OCI-LY7 (cell line): Measurements from ENCODE around the gene UBXN7. TPM values are rescaled to one million over a fixed set of nuclear protein-coding genes. Genes with fewer than 3 reads are reported as not detected.

Experiments used
- BruUV-seq: library from RNA; stranded (reverse); fragments of 400-500 nt; replicated peaks from 2 replicates; lab custom pipeline; 2021; lab: Mats Ljungman, UMichigan
- CTCF ChIA-PET: fragments of 300-600 bp; sonication (Branson Sonifier 250); formaldehyde crosslinking; loops from one replicate; lab custom pipeline; 2022; ENCODE audit warnings: antibody characterized with exemption; ENCODE audit not compliant: unreplicated experiment; lab: Charles Lee
- POLR2A ChIA-PET: fragments of 300-600 bp; sonication (Branson Sonifier 250); formaldehyde crosslinking; loops from one replicate; lab custom pipeline; 2022; ENCODE audit warnings: antibody characterized with exemption; lab: Charles Lee
- DNase-seq: peaks from one replicate; pipeline ENCODE4 v3.0.0-alpha.2; 2015; ENCODE audit warnings: low spot score
- H2AFZ ChIP-seq: fragments of 200-600 bp; sonication (generic), shearing (Covaris generic); 2 replicates; pipeline ENCODE4 v1.6.1; 2014; ENCODE audit warnings: mild to moderate bottlenecking, antibody characterized with exemption, low read length, moderate library complexity
- H3K27ac ChIP-seq: fragments of 200-600 bp; sonication (generic); 2 replicates; pipeline ENCODE4 v1.5.1; 2014; ENCODE audit warnings: mixed run types, low read depth, mild to moderate bottlenecking, moderate library complexity, low read length, inconsistent platforms; ENCODE audit not compliant: poor library complexity, severe bottlenecking
- H3K36me3 ChIP-seq: fragments of 200-600 bp; sonication (generic); 2 replicates; pipeline ENCODE4 v1.6.1; 2014; ENCODE audit warnings: mild to moderate bottlenecking, antibody characterized with exemption, low read length, moderate library complexity, mixed read lengths; ENCODE audit not compliant: insufficient read depth
- H3K4me1 ChIP-seq: fragments of 200-600 bp; sonication (generic); 2 replicates; pipeline ENCODE4 v1.5.1; 2014; ENCODE audit warnings: mild to moderate bottlenecking, low read length; ENCODE audit not compliant: insufficient read depth, poor library complexity, severe bottlenecking
- H3K4me2 ChIP-seq: fragments of 200-600 bp; sonication (generic); 2 replicates; pipeline ENCODE4 v1.6.1; 2014; ENCODE audit warnings: mild to moderate bottlenecking, low read length
- H3K4me3 ChIP-seq: fragments of 200-600 bp; sonication (generic); 2 replicates; pipeline ENCODE4 v1.5.1; 2014; ENCODE audit warnings: mild to moderate bottlenecking, low read depth, low read length; ENCODE audit not compliant: poor library complexity, severe bottlenecking
- H3K79me2 ChIP-seq: fragments of 200-600 bp; sonication (generic); 2 replicates; pipeline ENCODE4 v1.6.1; 2016; ENCODE audit warnings: low read depth, mild to moderate bottlenecking, low read length, moderate library complexity, mixed read lengths; ENCODE audit not compliant: insufficient read depth
- H3K9me2 ChIP-seq: fragments of 200-600 bp; sonication (generic); 2 replicates; pipeline ENCODE4 v1.6.1; 2016; ENCODE audit warnings: mild to moderate bottlenecking, low read length, mixed read lengths; ENCODE audit not compliant: insufficient read depth
- H3K9me3 ChIP-seq: fragments of 200-600 bp; sonication (generic); 2 replicates; pipeline ENCODE4 v1.6.1; 2014; ENCODE audit warnings: mild to moderate bottlenecking, mixed run types, low read length, mixed read lengths
- H4K20me1 ChIP-seq: fragments of 200-600 bp; sonication (generic); 2 replicates; pipeline ENCODE4 v1.6.1; 2014; ENCODE audit warnings: mild to moderate bottlenecking, antibody characterized with exemption, low read length, moderate library complexity, mixed read lengths; ENCODE audit not compliant: insufficient read depth
- EZH2phosphoT487 ChIP-seq: fragments of 200-600 bp; sonication (generic); IDR thresholded peaks from 2 replicates; pipeline ENCODE4 v1.6.1; 2018; ENCODE audit warnings: low read depth, borderline replicate concordance, mild to moderate bottlenecking, mixed run types, antibody characterized with exemption, low read length, moderate library complexity, mixed read lengths
- intact Hi-C: fragments of 100-400 bp; cut with micrococcal nuclease; formaldehyde crosslinking; loops from one replicate; pipeline ENCODE4 v1.10.0; 2022; ENCODE audit not compliant: unreplicated experiment
- total RNA-seq, 2 experiments: library from RNA; depleted of rRNA in 1 of 2; stranded (reverse); fragments of >200 nt in 1 of 2; shearing (Covaris generic) in 1 of 2; gene quantifications; 2 replicates each; pipeline ENCODE4 v1.2.3, GENCODE V29; 2014 to 2022
- TF ChIP-seq, protein P1 (sequence below): fragments of 200-600 bp; sonication (generic); conservative IDR thresholded peaks from 2 replicates; pipeline ENCODE4 v1.5.1; 2014; ENCODE audit warnings: mild to moderate bottlenecking, antibody characterized with exemption, low read length, moderate library complexity, mixed read lengths

UBXN7 gene
- total RNA-seq, 2 experiments from 2014 or later, result 12.7 to 73.4 TPM

DNA sequence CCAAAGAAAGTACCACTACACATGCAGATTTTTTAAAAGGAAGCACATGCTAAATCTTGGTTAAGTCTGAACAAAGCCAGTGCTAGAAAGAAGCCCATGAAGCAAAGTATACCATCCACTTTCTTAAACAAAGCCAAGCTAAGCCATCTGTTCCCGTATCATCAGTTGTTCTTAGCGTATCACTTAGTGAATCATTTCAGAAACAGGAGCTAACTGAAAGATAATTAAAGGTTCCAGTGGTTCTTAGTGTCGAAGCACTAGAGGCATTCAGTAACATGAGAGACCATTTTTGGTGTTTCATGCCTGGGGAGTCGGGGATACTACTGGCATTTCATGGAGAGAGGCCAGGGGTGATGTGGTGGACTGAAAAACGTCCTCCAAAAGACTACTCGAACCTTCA is 12.8 kb downstream of the UBXN7 start:
- no TSS peak for BruUV-seq
- TF ChIP-seq, protein P1, sequence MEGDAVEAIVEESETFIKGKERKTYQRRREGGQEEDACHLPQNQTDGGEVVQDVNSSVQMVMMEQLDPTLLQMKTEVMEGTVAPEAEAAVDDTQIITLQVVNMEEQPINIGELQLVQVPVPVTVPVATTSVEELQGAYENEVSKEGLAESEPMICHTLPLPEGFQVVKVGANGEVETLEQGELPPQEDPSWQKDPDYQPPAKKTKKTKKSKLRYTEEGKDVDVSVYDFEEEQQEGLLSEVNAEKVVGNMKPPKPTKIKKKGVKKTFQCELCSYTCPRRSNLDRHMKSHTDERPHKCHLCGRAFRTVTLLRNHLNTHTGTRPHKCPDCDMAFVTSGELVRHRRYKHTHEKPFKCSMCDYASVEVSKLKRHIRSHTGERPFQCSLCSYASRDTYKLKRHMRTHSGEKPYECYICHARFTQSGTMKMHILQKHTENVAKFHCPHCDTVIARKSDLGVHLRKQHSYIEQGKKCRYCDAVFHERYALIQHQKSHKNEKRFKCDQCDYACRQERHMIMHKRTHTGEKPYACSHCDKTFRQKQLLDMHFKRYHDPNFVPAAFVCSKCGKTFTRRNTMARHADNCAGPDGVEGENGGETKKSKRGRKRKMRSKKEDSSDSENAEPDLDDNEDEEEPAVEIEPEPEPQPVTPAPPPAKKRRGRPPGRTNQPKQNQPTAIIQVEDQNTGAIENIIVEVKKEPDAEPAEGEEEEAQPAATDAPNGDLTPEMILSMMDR, result no peak
- TF ChIP-seq EZH2phosphoT487, result no peak
- peaks cover 3% of the 10 kb centered on the region; the same call in 1 of the 2 replicates for H4K20me1 ChIP-seq
- no peak overlapping the region for H3K4me3 ChIP-seq
- no peak overlapping the region for H2AFZ ChIP-seq
- H3K4me1 ChIP-seq, result no peaks in the 10 kb centered on the region
- ChIA-PET POLR2A (no interaction called here), CTCF (no interaction called here)
- H3K4me2 ChIP-seq, result no peak overlapping the region
- H3K36me3 ChIP-seq, result 0 out of 2 replicates have a peak, but pooled peaks cover 6% of the 10 kb centered on the region
- H3K27ac ChIP-seq, result no peak overlapping the region
- intact Hi-C loops, result no loop called here
- peaks cover 88% of the 10 kb centered on the region for H3K79me2 ChIP-seq
- H3K9me2 ChIP-seq, result no peaks in the 10 kb centered on the region
- no peaks in the 10 kb centered on the region for H3K9me3 ChIP-seq
- no peak for DNase-seq

DNA sequence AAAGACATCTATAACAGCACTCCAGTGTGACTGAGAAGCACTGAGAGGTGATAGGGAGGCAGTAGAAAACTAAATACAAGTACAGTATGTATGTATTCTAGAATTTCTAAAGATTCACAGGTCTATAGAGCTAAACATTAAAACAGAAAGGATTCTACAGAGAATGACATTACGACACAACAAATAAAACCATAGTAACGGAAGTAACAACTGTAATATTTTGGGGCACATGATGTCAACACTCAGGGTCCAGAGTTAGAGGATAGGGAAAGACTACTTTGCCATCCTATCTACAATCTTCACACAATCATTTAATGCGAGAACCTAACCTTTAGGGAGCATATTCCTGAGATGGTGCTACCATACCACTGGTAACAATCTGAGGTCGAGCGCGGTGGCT is 13.6 kb downstream of the UBXN7 start:
- Histone ChIP-seq H3K9me2 (no peaks in the 10 kb centered on the region), H3K79me2 (peaks cover 88% of the 10 kb centered on the region), H3K36me3 (0 out of 2 replicates have a peak, but pooled peaks cover 6% of the 10 kb centered on the region), H3K4me3 (no peak overlapping the region), H3K4me1 (no peaks in the 10 kb centered on the region), H2AFZ (no peak overlapping the region), H3K4me2 (no peak overlapping the region), H4K20me1 (peaks cover 3% of the 10 kb centered on the region; the same call in 1 of the 2 replicates), H3K9me3 (no peaks in the 10 kb centered on the region), H3K27ac (no peak overlapping the region)
- ChIA-PET CTCF (interaction anchor here (1.3 kb wide), 1 partner anchor 8 kb away, joined by 3 read pairs; no protein-coding TSS in a partner anchor), POLR2A (interaction anchor here (0.6 kb wide), 1 partner anchor 11 kb away, joined by 3 read pairs; no protein-coding TSS in a partner anchor)
- no peak for DNase-seq
- intact Hi-C loops, result no loop called here
- no TSS peak for BruUV-seq
- no peak for TF ChIP-seq EZH2phosphoT487
- TF ChIP-seq, protein P1, result no peak

DNA sequence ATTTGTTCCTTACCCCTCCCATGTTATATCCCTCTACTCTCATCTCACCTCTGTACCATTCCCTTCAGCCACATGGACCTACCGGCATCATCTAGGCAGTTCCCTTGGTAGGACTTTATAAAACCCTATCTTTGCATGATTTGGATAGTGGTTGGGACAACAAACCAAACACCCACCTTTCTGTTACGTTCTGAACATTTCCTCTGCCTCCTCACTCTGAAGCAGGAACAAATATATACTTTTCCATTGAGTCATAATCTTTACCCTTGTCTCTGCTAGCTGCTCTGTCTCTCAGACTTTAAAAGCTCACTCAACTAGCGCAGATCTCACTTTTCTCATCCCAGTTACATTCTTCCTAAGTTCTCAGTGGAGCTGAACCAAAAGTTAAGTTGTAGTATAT is 17.8 kb downstream of the UBXN7 start:
- no TSS peak for BruUV-seq
- peaks cover 11% of the 10 kb centered on the region; the same call in 1 of the 2 replicates for H3K36me3 ChIP-seq
- CTCF ChIA-PET, result no interaction called here
- intact Hi-C loops, result no loop called here
- H3K9me2 ChIP-seq, result no peaks in the 10 kb centered on the region
- no peak overlapping the region for H3K4me3 ChIP-seq
- POLR2A ChIA-PET, result no interaction called here
- H3K4me2 ChIP-seq, result no peak overlapping the region
- H2AFZ ChIP-seq, result no peak overlapping the region
- peaks cover 14% of the 10 kb centered on the region for H3K4me1 ChIP-seq
- H4K20me1 ChIP-seq, result peaks cover 7% of the 10 kb centered on the region; the same call in 1 of the 2 replicates
- TF ChIP-seq EZH2phosphoT487, result no peak
- TF ChIP-seq, protein P1, result no peak
- no peak for DNase-seq
- no peak overlapping the region for H3K27ac ChIP-seq
- peaks cover 1% of the 10 kb centered on the region; the same call in 1 of the 2 replicates for H3K9me3 ChIP-seq
- H3K79me2 ChIP-seq, result peaks cover 88% of the 10 kb centered on the region
